Trophoblast cell (in vitro differentiated cells and primary cell): ENCODE data around the gene IDH1.

Source experiments
- DNase-seq, 2 donors: peaks; one replicate each; pipeline ENCODE4 v3.0.0-alpha.2; 2016
- H2AFZ ChIP-seq: 2 replicates; pipeline ENCODE4 v1.6.1; 2013; ENCODE audit warnings: low read length, moderate library complexity, mild to moderate bottlenecking; ENCODE audit not compliant: insufficient read depth, poor library complexity
- H2AK5ac ChIP-seq: 2 replicates; pipeline ENCODE4 v1.6.1; 2013; ENCODE audit warnings: mild to moderate bottlenecking, low read length
- H2BK120ac ChIP-seq: 2 replicates; pipeline ENCODE4 v1.6.1; 2013; ENCODE audit warnings: low read length, mild to moderate bottlenecking, moderate library complexity; ENCODE audit not compliant: insufficient read depth, poor library complexity
- H2BK12ac ChIP-seq: 2 replicates; pipeline ENCODE4 v1.6.1; 2013; ENCODE audit warnings: mild to moderate bottlenecking, low read length, moderate library complexity
- H2BK5ac ChIP-seq: 2 replicates; pipeline ENCODE4 v1.6.1; 2013; ENCODE audit warnings: low read length, low read depth, moderate library complexity, mild to moderate bottlenecking; ENCODE audit not compliant: poor library complexity
- H3K14ac ChIP-seq: 2 replicates; pipeline ENCODE4 v1.6.1; 2013; ENCODE audit warnings: mild to moderate bottlenecking, low read length
- H3K18ac ChIP-seq: 2 replicates; pipeline ENCODE4 v1.6.1; 2013; ENCODE audit warnings: mild to moderate bottlenecking, low read length
- H3K23ac ChIP-seq: 2 replicates; pipeline ENCODE4 v1.6.1; 2013; ENCODE audit warnings: low read length
- H3K27ac ChIP-seq: 2 replicates; pipeline ENCODE4 v1.5.1; 2013; ENCODE audit warnings: low read depth, mild to moderate bottlenecking, inconsistent platforms, low read length, moderate library complexity
- H3K27me3 ChIP-seq: 2 replicates; pipeline ENCODE4 v1.6.1; 2013; ENCODE audit warnings: inconsistent platforms, mild to moderate bottlenecking, low read length, moderate library complexity; ENCODE audit not compliant: insufficient read depth
- H3K36me3 ChIP-seq, 2 experiments: 1 replicate in 1 of 2; 2 replicates in 1 of 2; pipeline ENCODE4 v1.6.1; 2013; ENCODE audit warnings: low read length in 2 of 2, mild to moderate bottlenecking in 2 of 2, moderate library complexity in 1 of 2; ENCODE audit not compliant: insufficient read depth in 2 of 2, control insufficient read depth in 1 of 2
- H3K4ac ChIP-seq: 2 replicates; pipeline ENCODE4 v1.6.1; 2013; ENCODE audit warnings: low read depth, mild to moderate bottlenecking, low read length, moderate library complexity
- H3K4me1 ChIP-seq, 2 experiments: 1 replicate in 1 of 2; 2 replicates in 1 of 2; pipeline ENCODE4 v1.6.1; 2013; ENCODE audit warnings: low read length in 2 of 2, mild to moderate bottlenecking in 2 of 2, moderate library complexity in 1 of 2; ENCODE audit not compliant: insufficient read depth in 2 of 2, control insufficient read depth in 1 of 2
- H3K4me2 ChIP-seq: 2 replicates; pipeline ENCODE4 v1.6.1; 2013; ENCODE audit warnings: inconsistent platforms, mild to moderate bottlenecking, low read length, moderate library complexity
- H3K4me3 ChIP-seq: 2 replicates; pipeline ENCODE4 v1.5.1; 2013; ENCODE audit warnings: mild to moderate bottlenecking, low read depth, low read length, inconsistent platforms
- H3K79me1 ChIP-seq: one replicate; pipeline ENCODE4 v1.6.1; 2013; ENCODE audit warnings: low read length
- H3K79me2 ChIP-seq: 2 replicates; pipeline ENCODE4 v1.6.1; 2013; ENCODE audit warnings: low read length, mild to moderate bottlenecking; ENCODE audit not compliant: control insufficient read depth, insufficient read depth, poor library complexity
- H3K9ac ChIP-seq: 2 replicates; pipeline ENCODE4 v1.6.1; 2013; ENCODE audit warnings: mild to moderate bottlenecking, low read length
- H3K9me3 ChIP-seq: 2 replicates; pipeline ENCODE4 v1.6.1; 2013; ENCODE audit warnings: low read depth, mild to moderate bottlenecking, control low read depth, inconsistent platforms, low read length; ENCODE audit not compliant: insufficient read depth
- H4K12ac ChIP-seq: 2 replicates; pipeline ENCODE4 v1.6.1; 2013; ENCODE audit warnings: low read depth, mild to moderate bottlenecking, low read length, moderate library complexity
- H4K8ac ChIP-seq: 2 replicates; pipeline ENCODE4 v1.6.1; 2013; ENCODE audit warnings: low read depth, mild to moderate bottlenecking, low read length, moderate library complexity
- H4K91ac ChIP-seq: one replicate; pipeline ENCODE4 v1.6.1; 2013; ENCODE audit warnings: low read depth, mild to moderate bottlenecking, low read length, moderate library complexity
- WGBS: extraction: QIAGEN DNeasy Blood & Tissue Kit; methylation state at CpG from one replicate; pipeline ENCODE4 v1.1.7; 2013; ENCODE audit warnings: missing lambda C conversion rate; ENCODE audit not compliant: insufficient read length, insufficient coverage; ENCODE audit errors: extremely low coverage; 5-methylcytosine and 5-hydroxymethylcytosine counted together

The IDH1 gene

DNA sequence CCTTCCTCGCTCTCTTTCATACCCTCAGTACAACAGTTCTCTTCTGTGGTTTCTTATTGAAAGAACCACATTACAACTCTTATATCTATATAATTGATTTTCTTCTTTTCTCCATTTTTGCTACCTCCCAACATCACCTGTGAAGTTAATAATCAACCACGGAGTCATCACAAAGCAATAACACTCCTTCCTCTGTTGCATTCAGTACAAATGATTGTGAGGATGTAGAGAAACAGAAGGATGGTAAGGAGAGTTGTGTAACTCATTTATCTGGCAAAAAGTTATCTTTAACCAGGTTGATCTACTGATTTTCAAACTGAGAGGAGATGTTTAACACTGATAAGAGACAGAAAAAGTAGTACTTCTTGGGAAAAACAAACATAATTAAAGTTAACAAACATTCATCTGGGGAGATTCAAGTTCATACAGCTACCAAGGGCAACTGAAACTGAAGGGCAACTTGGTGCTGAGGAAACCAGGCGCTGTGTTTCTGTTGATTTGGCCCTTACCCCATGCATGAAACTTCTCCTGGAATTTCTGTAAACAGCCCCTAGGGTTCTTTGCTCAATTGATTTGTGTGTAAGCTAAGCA is 14.2 kb downstream of the IDH1 start:
- Histone ChIP-seq H4K91ac (no peak overlapping the region), H3K9me3 (no peaks in the 10 kb centered on the region), H3K36me3 (peaks cover 13 to 28% of the 10 kb centered on the region in 2 experiments), H2AK5ac (no peak overlapping the region), H3K4ac (no peak overlapping the region), H3K23ac (no peak overlapping the region), H3K79me1 (no peaks in the 10 kb centered on the region), H2AFZ (no peak overlapping the region), H3K4me2 (no peak overlapping the region), H2BK12ac (no peak overlapping the region), H2BK120ac (no peak overlapping the region), H3K18ac (no peak overlapping the region), H3K79me2 (no peaks in the 10 kb centered on the region), H4K8ac (no peak overlapping the region), H2BK5ac (no peak overlapping the region), H3K14ac (no peak overlapping the region), H3K9ac (no peak overlapping the region), H4K12ac (peak overlapping the region; percentile 43), H3K27ac (no peak overlapping the region), H3K27me3 (no peaks in the 10 kb centered on the region), H3K4me3 (no peak overlapping the region), H3K4me1 (no peaks in the 10 kb centered on the region)
- no CpG with 5 or more reads among the region's 3 CpGs for WGBS
- DNase-seq, result peak in 1 of 2 donors; percentile 26

DNA sequence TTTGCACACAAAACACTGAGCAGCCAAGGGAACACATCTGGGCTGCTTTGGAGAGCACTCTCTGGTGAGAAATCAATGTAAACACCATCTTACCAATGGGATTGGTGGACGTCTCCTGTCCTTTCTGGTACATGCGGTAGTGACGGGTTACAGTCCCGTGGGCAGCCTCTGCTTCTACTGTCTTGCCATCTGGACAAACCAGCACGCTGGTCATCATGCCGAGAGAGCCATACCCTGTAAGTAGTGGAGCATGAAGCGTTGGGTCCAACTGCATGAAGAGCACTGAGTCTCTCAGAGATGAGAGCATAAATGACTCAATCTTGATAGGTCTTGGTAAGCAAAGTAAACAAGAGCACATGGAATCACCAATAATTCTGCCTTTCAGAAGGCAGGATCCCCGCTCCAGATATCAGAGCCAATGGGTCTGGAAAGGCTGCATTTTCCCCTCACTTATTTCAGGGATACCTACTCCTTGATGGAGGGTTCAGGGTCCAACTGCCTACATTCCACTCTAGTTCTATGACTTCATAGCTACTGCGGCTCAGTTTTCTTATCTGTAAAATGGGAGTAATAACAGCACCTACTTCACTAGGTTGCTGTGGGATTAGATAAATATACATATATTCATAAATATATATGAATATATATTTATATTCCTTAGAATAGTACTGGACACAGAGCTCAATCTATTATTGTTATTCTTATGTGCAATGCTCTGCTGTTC is 14.9 kb downstream of the IDH1 start:
- Histone ChIP-seq H4K12ac (no peak overlapping the region), H4K8ac (no peak overlapping the region), H3K14ac (no peak overlapping the region), H3K27ac (no peak overlapping the region), H3K23ac (no peak overlapping the region), H3K18ac (no peak overlapping the region), H2AFZ (no peak overlapping the region), H3K79me1 (no peaks in the 10 kb centered on the region), H2BK12ac (no peak overlapping the region), H2BK120ac (no peak overlapping the region), H3K9me3 (no peaks in the 10 kb centered on the region), H2AK5ac (no peak overlapping the region), H3K36me3 (peaks cover 17 to 32% of the 10 kb centered on the region in 2 experiments), H2BK5ac (no peak overlapping the region), H3K79me2 (no peaks in the 10 kb centered on the region), H3K4me3 (no peak overlapping the region), H3K4me2 (no peak overlapping the region), H3K4ac (no peak overlapping the region), H3K4me1 (no peaks in the 10 kb centered on the region), H3K27me3 (no peaks in the 10 kb centered on the region), H4K91ac (no peak overlapping the region), H3K9ac (no peak overlapping the region)
- no peak for DNase-seq
- no CpG with 5 or more reads among the region's 9 CpGs for whole genome bisulfite sequencing

DNA sequence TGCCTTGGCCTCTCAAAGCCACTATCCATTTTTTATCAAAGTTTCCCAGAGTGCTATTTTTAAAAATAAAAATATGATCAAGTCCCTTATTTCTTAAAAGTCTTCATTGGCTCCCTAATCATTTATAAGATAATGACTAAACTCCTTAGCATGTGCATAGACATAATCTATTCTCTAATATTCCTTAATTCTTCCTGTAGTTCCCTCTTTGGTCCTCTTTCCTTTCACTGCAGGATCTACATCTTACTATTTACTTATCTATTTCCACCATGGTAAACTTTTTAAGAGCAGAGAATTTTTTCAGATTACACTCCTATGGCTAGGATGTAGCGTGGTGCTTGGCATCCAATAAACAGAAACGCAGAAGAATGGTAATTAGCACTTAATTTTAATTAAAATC is 19.0 kb downstream of the IDH1 start:
- H3K4me2 ChIP-seq, result no peak overlapping the region
- H4K12ac ChIP-seq, result no peak overlapping the region
- H2BK5ac ChIP-seq, result no peak overlapping the region
- H3K18ac ChIP-seq, result no peak overlapping the region
- H3K23ac ChIP-seq, result no peak overlapping the region
- no peak overlapping the region for H4K8ac ChIP-seq
- no peak overlapping the region for H3K4ac ChIP-seq
- H3K79me1 ChIP-seq, result no peaks in the 10 kb centered on the region
- H3K27me3 ChIP-seq, result no peaks in the 10 kb centered on the region
- H3K79me2 ChIP-seq, result no peaks in the 10 kb centered on the region
- no peaks in the 10 kb centered on the region for H3K4me1 ChIP-seq
- no peak overlapping the region for H3K27ac ChIP-seq
- no peak overlapping the region for H3K9ac ChIP-seq
- H2BK12ac ChIP-seq, result no peak overlapping the region
- no CpG with 5 or more reads among the region's 2 CpGs for WGBS
- H4K91ac ChIP-seq, result no peak overlapping the region
- H3K4me3 ChIP-seq, result no peak overlapping the region
- no peak overlapping the region for H2AK5ac ChIP-seq
- H2AFZ ChIP-seq, result no peak overlapping the region
- no peak overlapping the region for H2BK120ac ChIP-seq
- H3K14ac ChIP-seq, result no peak overlapping the region
- peaks cover 9 to 21% of the 10 kb centered on the region in 2 experiments for H3K36me3 ChIP-seq
- no peak for DNase-seq
- H3K9me3 ChIP-seq, result no peaks in the 10 kb centered on the region

DNA sequence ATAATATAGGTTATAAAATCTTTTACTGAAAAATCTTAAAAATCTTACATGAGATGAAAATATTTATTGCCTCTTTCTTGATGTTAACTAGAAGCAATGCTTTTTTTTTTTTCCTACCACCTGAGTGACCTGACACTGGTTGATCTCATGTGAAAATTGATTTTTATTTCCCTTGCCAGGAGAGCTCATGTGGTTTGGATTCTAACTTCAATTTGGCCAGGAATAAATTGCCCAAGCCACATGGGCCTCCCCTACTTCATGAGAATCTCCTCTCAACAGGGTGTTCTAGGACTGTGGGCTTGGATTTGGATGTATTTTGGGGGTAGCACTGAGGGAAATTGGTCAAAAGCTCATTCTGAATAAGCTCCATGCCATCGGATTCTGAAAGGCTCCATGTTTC is 20.1 kb downstream of the IDH1 start:
- Histone ChIP-seq H3K79me1 (no peaks in the 10 kb centered on the region), H3K27ac (no peak overlapping the region), H2BK5ac (no peak overlapping the region), H3K4ac (no peak overlapping the region), H3K14ac (no peak overlapping the region), H2BK12ac (no peak overlapping the region), H3K9ac (no peak overlapping the region), H3K79me2 (no peaks in the 10 kb centered on the region), H3K4me3 (no peak overlapping the region), H3K36me3 (peaks cover 7 to 17% of the 10 kb centered on the region in 2 experiments), H4K8ac (no peak overlapping the region), H3K4me1 (no peaks in the 10 kb centered on the region), H4K91ac (no peak overlapping the region), H3K4me2 (no peak overlapping the region), H2AFZ (no peak overlapping the region), H3K9me3 (no peaks in the 10 kb centered on the region), H3K27me3 (no peaks in the 10 kb centered on the region), H3K23ac (no peak overlapping the region), H2AK5ac (no peak overlapping the region), H2BK120ac (no peak overlapping the region), H4K12ac (no peak overlapping the region), H3K18ac (no peak overlapping the region)
- WGBS, result no CpG with 5 or more reads among the region's 1 CpG
- DNase-seq, result no peak
